DOHH2 (cell line): Measurements from ENCODE around the gene DMBT1.

Experiments used
- H3F3A ChIP-seq: fragments of 200-600 bp; sonication (generic), shearing (Covaris generic); 2 replicates; pipeline ENCODE4 v1.6.0; 2016; ENCODE audit warnings: antibody characterized with exemption, mild to moderate bottlenecking; ENCODE audit not compliant: control insufficient read depth, insufficient read depth
- H3K27ac ChIP-seq: fragments of 200-600 bp; sonication (generic); 2 replicates; pipeline ENCODE4 v1.5.1; 2014; ENCODE audit warnings: low read depth, mild to moderate bottlenecking, low read length, moderate library complexity
- H3K27me3 ChIP-seq: fragments of 200-600 bp; sonication (generic); 2 replicates; pipeline ENCODE4 v1.6.1; 2014; ENCODE audit warnings: mild to moderate bottlenecking, low read length, mixed read lengths; ENCODE audit not compliant: control insufficient read depth
- H3K36me3 ChIP-seq: fragments of 200-600 bp; sonication (generic); 2 replicates; pipeline ENCODE4 v1.6.1; 2014; ENCODE audit warnings: mild to moderate bottlenecking, low read length, moderate library complexity, mixed read lengths; ENCODE audit not compliant: control insufficient read depth
- H3K4me1 ChIP-seq: fragments of 200-600 bp; sonication (generic); 2 replicates; pipeline ENCODE4 v1.6.1; 2014; ENCODE audit warnings: mild to moderate bottlenecking, low read length, mixed read lengths; ENCODE audit not compliant: control insufficient read depth
- H3K4me2 ChIP-seq: fragments of 200-600 bp; sonication (generic); 2 replicates; pipeline ENCODE4 v1.6.0; 2014; ENCODE audit warnings: mild to moderate bottlenecking, low read length, moderate library complexity
- H3K4me3 ChIP-seq: fragments of 200-600 bp; sonication (generic); 2 replicates; pipeline ENCODE4 v1.5.1; 2014; ENCODE audit warnings: mild to moderate bottlenecking, low read length, mixed read lengths
- H3K79me2 ChIP-seq: fragments of 200-600 bp; sonication (generic); 2 replicates; pipeline ENCODE4 v1.6.1; 2014; ENCODE audit warnings: mild to moderate bottlenecking, low read length, mixed read lengths; ENCODE audit not compliant: control insufficient read depth
- H3K9me2 ChIP-seq: fragments of 200-600 bp; sonication (generic); replicated peaks from 2 replicates; pipeline ENCODE4 v1.6.1; 2014; ENCODE audit warnings: mild to moderate bottlenecking, low read length, mixed read lengths; ENCODE audit not compliant: control insufficient read depth
- H3K9me3 ChIP-seq: fragments of 200-600 bp; sonication (generic); 2 replicates; pipeline ENCODE4 v1.6.1; 2014; ENCODE audit warnings: antibody characterized with exemption, low read length, mixed read lengths; ENCODE audit not compliant: control insufficient read depth, insufficient read depth
- H4K20me1 ChIP-seq: fragments of 200-600 bp; sonication (generic); 2 replicates; pipeline ENCODE4 v1.6.0; 2014; ENCODE audit warnings: low read depth, mild to moderate bottlenecking, antibody characterized with exemption, low read length, moderate library complexity; ENCODE audit not compliant: control insufficient read depth, insufficient read depth
- EZH2phosphoT487 ChIP-seq: fragments of 200-600 bp; sonication (generic); IDR thresholded peaks from 2 replicates; pipeline ENCODE4 v1.6.1; 2017; ENCODE audit warnings: borderline replicate concordance, mild to moderate bottlenecking, antibody characterized with exemption, low read length, moderate library complexity, mixed read lengths
- TF ChIP-seq, protein P1 (sequence below): fragments of 200-600 bp; sonication (generic); IDR thresholded peaks from one replicate; pipeline ENCODE4 v1.5.1; 2014; ENCODE audit warnings: antibody characterized with exemption, mild to moderate bottlenecking, low read depth, low read length; ENCODE audit not compliant: poor library complexity, severe bottlenecking

DMBT1 gene

DNA sequence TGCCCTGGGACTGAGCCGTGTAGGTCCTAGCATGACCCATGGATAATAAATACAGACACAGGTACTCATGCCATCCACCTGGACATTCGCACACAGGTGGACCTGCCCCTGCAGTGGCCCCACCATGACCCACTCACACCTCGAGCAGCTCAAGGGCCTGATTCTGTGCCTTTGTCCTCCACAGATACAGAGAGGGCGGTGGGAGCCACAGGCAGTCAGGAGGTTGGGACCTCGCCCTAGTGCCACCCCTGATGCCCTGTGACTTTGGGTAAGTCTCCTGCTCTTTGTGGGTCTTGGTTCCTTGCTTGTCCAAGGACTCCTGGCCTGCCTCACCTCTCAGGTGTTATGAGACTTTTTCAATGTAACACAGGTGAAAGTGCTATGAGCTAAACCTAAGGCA is 96.2 kb downstream of the DMBT1 start:
- H3K9me2 ChIP-seq, result no peaks in the 10 kb centered on the region
- no peaks in the 10 kb centered on the region for H3K9me3 ChIP-seq
- no peak overlapping the region for H3K4me3 ChIP-seq
- no peak overlapping the region for H3K4me2 ChIP-seq
- H3K4me1 ChIP-seq, result no peaks in the 10 kb centered on the region
- H3K27me3 ChIP-seq, result no peaks in the 10 kb centered on the region; the same call in 1 of the 2 replicates
- no peaks in the 10 kb centered on the region for H4K20me1 ChIP-seq
- H3K36me3 ChIP-seq, result no peaks in the 10 kb centered on the region
- no peaks in the 10 kb centered on the region for H3F3A ChIP-seq
- H3K27ac ChIP-seq, result no peak overlapping the region
- no peaks in the 10 kb centered on the region for H3K79me2 ChIP-seq
- no peak for TF ChIP-seq EZH2phosphoT487
- TF ChIP-seq, protein P1, sequence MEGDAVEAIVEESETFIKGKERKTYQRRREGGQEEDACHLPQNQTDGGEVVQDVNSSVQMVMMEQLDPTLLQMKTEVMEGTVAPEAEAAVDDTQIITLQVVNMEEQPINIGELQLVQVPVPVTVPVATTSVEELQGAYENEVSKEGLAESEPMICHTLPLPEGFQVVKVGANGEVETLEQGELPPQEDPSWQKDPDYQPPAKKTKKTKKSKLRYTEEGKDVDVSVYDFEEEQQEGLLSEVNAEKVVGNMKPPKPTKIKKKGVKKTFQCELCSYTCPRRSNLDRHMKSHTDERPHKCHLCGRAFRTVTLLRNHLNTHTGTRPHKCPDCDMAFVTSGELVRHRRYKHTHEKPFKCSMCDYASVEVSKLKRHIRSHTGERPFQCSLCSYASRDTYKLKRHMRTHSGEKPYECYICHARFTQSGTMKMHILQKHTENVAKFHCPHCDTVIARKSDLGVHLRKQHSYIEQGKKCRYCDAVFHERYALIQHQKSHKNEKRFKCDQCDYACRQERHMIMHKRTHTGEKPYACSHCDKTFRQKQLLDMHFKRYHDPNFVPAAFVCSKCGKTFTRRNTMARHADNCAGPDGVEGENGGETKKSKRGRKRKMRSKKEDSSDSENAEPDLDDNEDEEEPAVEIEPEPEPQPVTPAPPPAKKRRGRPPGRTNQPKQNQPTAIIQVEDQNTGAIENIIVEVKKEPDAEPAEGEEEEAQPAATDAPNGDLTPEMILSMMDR, result no peak

DNA sequence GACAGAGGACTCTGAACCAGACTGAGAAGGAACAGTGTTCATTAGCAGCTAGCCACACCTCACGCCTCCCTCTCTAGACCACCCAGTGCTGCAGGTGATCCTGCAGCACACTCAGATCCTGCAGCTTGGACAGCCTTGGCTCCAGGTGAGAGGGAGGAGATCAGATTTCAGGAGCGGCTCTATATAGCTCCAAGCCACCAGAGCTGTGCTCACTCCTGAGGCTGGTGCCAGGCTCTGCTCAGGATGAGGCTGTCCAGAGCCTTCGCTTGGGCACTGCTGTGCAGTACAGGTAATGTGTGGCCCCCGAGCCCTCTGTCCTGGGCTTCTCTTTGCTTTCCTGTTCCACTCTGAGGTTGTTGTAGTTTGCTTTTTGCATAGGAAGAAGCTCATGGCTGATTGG is 96.7 kb downstream of the DMBT1 start:
- Histone ChIP-seq H3K4me1 (no peaks in the 10 kb centered on the region), H3K4me3 (no peak overlapping the region), H3K36me3 (no peaks in the 10 kb centered on the region), H3K4me2 (no peak overlapping the region), H3K79me2 (no peaks in the 10 kb centered on the region), H3K27ac (no peak overlapping the region), H3K9me3 (no peaks in the 10 kb centered on the region), H3K9me2 (no peaks in the 10 kb centered on the region), H3F3A (no peaks in the 10 kb centered on the region), H4K20me1 (no peaks in the 10 kb centered on the region), H3K27me3 (no peaks in the 10 kb centered on the region; the same call in 1 of the 2 replicates)
- TF ChIP-seq, protein P1, result no peak
- TF ChIP-seq EZH2phosphoT487, result no peak

DNA sequence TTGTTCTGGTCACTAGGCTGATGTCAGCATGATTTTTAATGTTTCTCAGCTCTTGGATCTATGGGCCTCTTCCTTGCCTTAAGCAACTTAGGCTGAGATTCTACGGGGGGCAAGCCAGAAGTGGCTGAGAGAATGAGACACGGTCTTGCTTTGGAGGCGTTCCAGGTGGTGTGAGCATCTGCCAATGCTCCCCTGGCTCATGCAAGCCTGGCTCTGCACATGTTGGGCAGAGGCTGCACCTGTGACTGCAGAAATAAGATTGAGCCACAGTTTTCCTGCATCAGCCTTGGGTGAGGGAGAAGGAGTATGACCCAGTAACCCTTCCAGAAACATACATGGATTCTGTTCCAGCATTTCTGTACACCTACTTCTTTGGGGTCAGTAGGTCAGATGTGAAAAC is 97.2 kb downstream of the DMBT1 start:
- Histone ChIP-seq H3K9me3 (no peaks in the 10 kb centered on the region), H3K27ac (no peak overlapping the region), H3K36me3 (no peaks in the 10 kb centered on the region), H3K4me2 (no peak overlapping the region), H3F3A (no peaks in the 10 kb centered on the region), H3K79me2 (no peaks in the 10 kb centered on the region), H3K27me3 (no peaks in the 10 kb centered on the region), H4K20me1 (no peaks in the 10 kb centered on the region), H3K4me3 (no peak overlapping the region), H3K9me2 (no peaks in the 10 kb centered on the region), H3K4me1 (no peaks in the 10 kb centered on the region)
- no peak for TF ChIP-seq EZH2phosphoT487
- TF ChIP-seq, protein P1, result no peak
